PC-3 (cell line): ENCODE measurements around the gene TTC28. TPM values are rescaled to one million over a fixed set of nuclear protein-coding genes. Genes with fewer than 3 reads are reported as not detected.

Source experiments
- ATAC-seq: fragments of 200-7000 bp; cut with Tn5 transposase; 2 replicates; pipeline ENCODE4 v1.9.1; 2020; ENCODE audit warnings: mild to moderate bottlenecking, moderate library complexity
- BruUV-seq: library from RNA; stranded (reverse); fragments of 400-500 nt; replicated peaks from 2 replicates; lab custom pipeline; 2021; lab: Mats Ljungman, UMichigan
- CTCF ChIA-PET: fragments of 300-600 bp; sonication (Branson Sonifier 250); formaldehyde crosslinking; loops from one replicate; lab custom pipeline; 2022; ENCODE audit warnings: antibody characterized with exemption; lab: Charles Lee
- POLR2A ChIA-PET: fragments of 300-600 bp; sonication (Branson Sonifier 250); formaldehyde crosslinking; loops from one replicate; lab custom pipeline; 2022; ENCODE audit warnings: antibody characterized with exemption; ENCODE audit not compliant: unreplicated experiment; lab: Charles Lee
- DNase-seq: peaks from one replicate; pipeline ENCODE4 v3.0.0-alpha.2; 2015
- H2AFZ ChIP-seq: fragments of 300-600 bp; sonication (generic); 2 replicates; pipeline ENCODE4 v1.6.0; 2016; ENCODE audit warnings: antibody characterized with exemption, low read length
- H3F3A ChIP-seq: fragments of 300-600 bp; sonication (generic); one replicate; pipeline ENCODE4 v1.6.0; 2017; ENCODE audit warnings: antibody characterized with exemption, low read length, control low read depth, mild to moderate bottlenecking; ENCODE audit not compliant: unreplicated experiment
- H3K27ac ChIP-seq: fragments of 300-600 bp; sonication (generic); 2 replicates; pipeline ENCODE4 v1.5.1; 2016; ENCODE audit warnings: mild to moderate bottlenecking, low read length
- H3K27me3 ChIP-seq: fragments of 300-600 bp; sonication (generic); 2 replicates; pipeline ENCODE4 v1.6.1; 2016; ENCODE audit warnings: low read length, mixed read lengths
- H3K36me3 ChIP-seq: fragments of 300-600 bp; sonication (generic); 2 replicates; pipeline ENCODE4 v1.6.1; 2016; ENCODE audit warnings: low read depth, mixed run types, low read length, mixed read lengths
- H3K4me1 ChIP-seq: fragments of 300-600 bp; sonication (generic); 2 replicates; pipeline ENCODE4 v1.5.1; 2016; ENCODE audit warnings: low read length; ENCODE audit not compliant: insufficient read depth
- H3K4me2 ChIP-seq: fragments of 300-600 bp; sonication (generic); 2 replicates; pipeline ENCODE4 v1.6.0; 2016; ENCODE audit warnings: low read length
- H3K4me3 ChIP-seq: fragments of 300-600 bp; sonication (generic); 2 replicates; pipeline ENCODE4 v1.5.1; 2016; ENCODE audit warnings: mild to moderate bottlenecking, low read length, mixed read lengths
- H3K79me2 ChIP-seq: fragments of 300-600 bp; sonication (generic); 2 replicates; pipeline ENCODE4 v1.6.1; 2017; ENCODE audit warnings: low read length, mixed read lengths
- H3K9ac ChIP-seq: fragments of 300-600 bp; sonication (generic); 2 replicates; pipeline ENCODE4 v1.6.0; 2016; ENCODE audit warnings: mild to moderate bottlenecking, low read length
- H3K9me2 ChIP-seq: fragments of 300-600 bp; sonication (generic); replicated peaks from 2 replicates; pipeline ENCODE4 v1.6.1; 2016; ENCODE audit warnings: mixed run types, low read length, mixed read lengths
- H3K9me3 ChIP-seq: fragments of 300-600 bp; sonication (generic); 2 replicates; pipeline ENCODE4 v1.6.1; 2016; ENCODE audit warnings: low read length, mixed read lengths
- H4K20me1 ChIP-seq: fragments of 300-600 bp; sonication (generic); 2 replicates; pipeline ENCODE4 v1.6.1; 2016; ENCODE audit warnings: low read length, mixed read lengths
- EZH2 ChIP-seq: fragments of 300-600 bp; sonication (generic); IDR thresholded peaks from one replicate; pipeline ENCODE4 v1.6.1; 2017; ENCODE audit warnings: antibody characterized with exemption, mild to moderate bottlenecking, low read length; ENCODE audit not compliant: unreplicated experiment
- EZH2phosphoT487 ChIP-seq: fragments of 300-600 bp; sonication (generic); IDR thresholded peaks from 2 replicates; pipeline ENCODE4 v1.6.1; 2018; ENCODE audit warnings: mild to moderate bottlenecking, antibody characterized with exemption, low read length, borderline replicate concordance
- intact Hi-C: fragments of 100-400 bp; cut with micrococcal nuclease; formaldehyde crosslinking; loops from 2 replicates; pipeline ENCODE4 v1.9.0; 2023
- total RNA-seq: library from RNA; depleted of rRNA; stranded (reverse); fragments of >200 nt; gene quantifications from 2 replicates; pipeline ENCODE4 v1.2.3, GENCODE V29; 2014
- TF ChIP-seq, protein P1 (sequence below): fragments of 300-600 bp; sonication (generic); conservative IDR thresholded peaks from 2 replicates; pipeline ENCODE4 v1.5.1; 2017; ENCODE audit warnings: antibody characterized with exemption, low read depth, mild to moderate bottlenecking, low read length

TTC28 gene
- total RNA-seq, 1 experiment from 2014 or later, result 6.3 TPM

GRCh38 chr22:28021116-28021997 is 658.3 kb downstream of the TTC28 start:
- H2AFZ ChIP-seq, result no peak overlapping the region
- no peak overlapping the region for H3K4me3 ChIP-seq
- H3K9me3 ChIP-seq, result no peaks in the 10 kb centered on the region
- ChIA-PET POLR2A (no interaction called here), CTCF (no interaction called here)
- no peak overlapping the region for H3K27ac ChIP-seq
- intact Hi-C loops, result no loop called here
- no peak overlapping the region for H3K9ac ChIP-seq
- peaks cover 13% of the 10 kb centered on the region for H3K4me1 ChIP-seq
- H3K4me2 ChIP-seq, result no peak overlapping the region
- DNase-seq, result no peak
- H4K20me1 ChIP-seq, result 0 out of 2 replicates have a peak, but pooled peaks cover 3% of the 10 kb centered on the region
- H3F3A ChIP-seq, result no peaks in the 10 kb centered on the region
- H3K9me2 ChIP-seq, result no peaks in the 10 kb centered on the region
- TF ChIP-seq EZH2phosphoT487, result no peak
- BruUV-seq, result no TSS peak
- no peak for ATAC-seq
- no peaks in the 10 kb centered on the region for H3K79me2 ChIP-seq
- H3K36me3 ChIP-seq, result no peaks in the 10 kb centered on the region
- no peaks in the 10 kb centered on the region for H3K27me3 ChIP-seq

DNA sequence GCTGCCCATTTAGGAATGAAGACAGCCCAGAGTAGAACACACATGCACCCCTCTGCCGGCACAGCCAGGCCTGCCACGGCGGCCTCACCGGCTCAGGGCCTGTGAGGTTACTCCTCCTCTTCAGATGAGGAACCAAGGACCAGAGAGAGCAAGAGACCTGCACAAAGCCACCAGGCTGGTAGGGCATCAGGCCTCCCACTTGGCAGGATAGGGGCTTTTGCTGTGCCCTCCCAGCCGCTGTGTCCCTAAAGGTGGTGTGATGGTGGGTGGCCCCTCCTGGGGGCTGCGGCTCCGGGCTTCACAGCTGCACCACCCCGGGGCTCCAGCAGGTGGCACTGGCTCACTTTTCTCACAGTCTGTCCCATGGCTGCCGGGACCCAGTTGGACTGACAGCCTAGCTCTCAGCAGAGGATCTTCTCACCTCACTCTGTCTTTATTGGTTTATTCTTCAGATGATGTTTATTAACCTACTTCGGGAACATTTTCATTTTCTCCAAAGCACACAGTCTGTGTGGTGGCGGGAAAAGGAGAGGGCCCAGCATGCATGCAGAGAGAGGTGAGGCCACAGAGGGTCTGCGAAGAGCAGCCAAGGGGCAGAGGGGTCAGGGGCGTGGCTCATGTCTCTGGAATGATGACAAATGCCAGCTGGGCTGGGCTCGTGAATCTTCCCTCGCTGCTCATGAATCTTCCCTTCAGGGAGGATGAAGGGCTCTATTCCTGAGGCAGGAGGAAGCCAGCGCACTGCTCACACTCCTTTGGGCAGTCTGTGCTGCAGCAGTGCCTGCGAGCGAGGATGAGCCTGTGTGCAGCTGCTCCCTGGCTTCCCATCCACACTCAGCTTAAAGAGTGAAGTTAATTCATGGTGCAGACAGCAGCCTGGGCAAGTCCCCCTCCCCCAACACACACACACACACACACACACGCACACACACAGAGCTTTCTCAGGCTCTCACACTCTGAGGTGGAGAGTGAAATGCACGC is 659.5 kb downstream of the TTC28 start:
- H2AFZ ChIP-seq, result no peak overlapping the region
- H3K9me3 ChIP-seq, result no peaks in the 10 kb centered on the region
- H3K9me2 ChIP-seq, result no peaks in the 10 kb centered on the region
- H3K4me2 ChIP-seq, result peak overlapping the region; percentile 27; the same call in 1 of the 2 replicates
- BruUV-seq, result no TSS peak
- no peaks in the 10 kb centered on the region for H3K27me3 ChIP-seq
- CTCF ChIA-PET, result interaction anchor here (0.5 kb wide), 1 partner anchor 217 kb away, joined by 4 read pairs; no protein-coding TSS in a partner anchor
- DNase-seq (peak; percentile 52), ATAC-seq (peak; percentile 87)
- no peaks in the 10 kb centered on the region for H3K79me2 ChIP-seq
- H3K27ac ChIP-seq, result no peak overlapping the region; the same call in 1 of the 2 replicates
- intact Hi-C loops, result loop anchor here (1.0 kb wide), 1 partner anchor 574 kb away; no protein-coding TSS in a partner anchor
- 0 out of 2 replicates have a peak, but pooled peaks cover 3% of the 10 kb centered on the region for H4K20me1 ChIP-seq
- no peaks in the 10 kb centered on the region for H3K36me3 ChIP-seq
- peaks cover 13% of the 10 kb centered on the region for H3K4me1 ChIP-seq
- no peak overlapping the region for H3K4me3 ChIP-seq
- H3K9ac ChIP-seq, result no peak overlapping the region
- no peaks in the 10 kb centered on the region for H3F3A ChIP-seq
- POLR2A ChIA-PET, result no interaction called here
- TF ChIP-seq, protein P1, sequence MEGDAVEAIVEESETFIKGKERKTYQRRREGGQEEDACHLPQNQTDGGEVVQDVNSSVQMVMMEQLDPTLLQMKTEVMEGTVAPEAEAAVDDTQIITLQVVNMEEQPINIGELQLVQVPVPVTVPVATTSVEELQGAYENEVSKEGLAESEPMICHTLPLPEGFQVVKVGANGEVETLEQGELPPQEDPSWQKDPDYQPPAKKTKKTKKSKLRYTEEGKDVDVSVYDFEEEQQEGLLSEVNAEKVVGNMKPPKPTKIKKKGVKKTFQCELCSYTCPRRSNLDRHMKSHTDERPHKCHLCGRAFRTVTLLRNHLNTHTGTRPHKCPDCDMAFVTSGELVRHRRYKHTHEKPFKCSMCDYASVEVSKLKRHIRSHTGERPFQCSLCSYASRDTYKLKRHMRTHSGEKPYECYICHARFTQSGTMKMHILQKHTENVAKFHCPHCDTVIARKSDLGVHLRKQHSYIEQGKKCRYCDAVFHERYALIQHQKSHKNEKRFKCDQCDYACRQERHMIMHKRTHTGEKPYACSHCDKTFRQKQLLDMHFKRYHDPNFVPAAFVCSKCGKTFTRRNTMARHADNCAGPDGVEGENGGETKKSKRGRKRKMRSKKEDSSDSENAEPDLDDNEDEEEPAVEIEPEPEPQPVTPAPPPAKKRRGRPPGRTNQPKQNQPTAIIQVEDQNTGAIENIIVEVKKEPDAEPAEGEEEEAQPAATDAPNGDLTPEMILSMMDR, result peak; percentile 87
- no peak for TF ChIP-seq EZH2phosphoT487
- no peak for TF ChIP-seq EZH2

GRCh38 chr22:28019360-28019759 is 660.3 kb downstream of the TTC28 start:
- no peak overlapping the region for H2AFZ ChIP-seq
- H4K20me1 ChIP-seq, result 0 out of 2 replicates have a peak, but pooled peaks cover 3% of the 10 kb centered on the region
- no peaks in the 10 kb centered on the region for H3K27me3 ChIP-seq
- no peak overlapping the region for H3K4me3 ChIP-seq
- no peaks in the 10 kb centered on the region for H3K9me3 ChIP-seq
- no peaks in the 10 kb centered on the region for H3K36me3 ChIP-seq
- H3K9ac ChIP-seq, result no peak overlapping the region
- H3F3A ChIP-seq, result no peaks in the 10 kb centered on the region
- TF ChIP-seq, protein P1, result no peak
- TF ChIP-seq EZH2 (no peak), EZH2phosphoT487 (no peak)
- no TSS peak for BruUV-seq
- no peaks in the 10 kb centered on the region for H3K9me2 ChIP-seq
- CTCF ChIA-PET, result interaction anchor here (0.6 kb wide), 1 partner anchor 12 kb away, joined by 3 read pairs; no protein-coding TSS in a partner anchor
- intact Hi-C loops, result no loop called here
- no peaks in the 10 kb centered on the region for H3K79me2 ChIP-seq
- POLR2A ChIA-PET, result interaction anchor here (0.5 kb wide), 1 partner anchor 952 kb away, joined by 3 read pairs; no protein-coding TSS in a partner anchor
- peaks cover 13% of the 10 kb centered on the region for H3K4me1 ChIP-seq
- H3K4me2 ChIP-seq, result peak overlapping the region; percentile 8; the same call in 1 of the 2 replicates
- no peak overlapping the region; the same call in 1 of the 2 replicates for H3K27ac ChIP-seq
- DNase-seq (peak; percentile 74), ATAC-seq (peak; percentile 74)
